HG03378 (cell line): ENCODE data around the gene SLC37A1.

ENCODE experiments used
- ATAC-seq: cut with Tn5 transposase; IDR thresholded peaks from one replicate; pipeline ENCODE4 v1.9.1; 2021; ENCODE audit warnings: mild to moderate bottlenecking, moderate library complexity; ENCODE audit not compliant: unreplicated experiment

SLC37A1 gene

GRCh38 chr21:42525676-42526378 lies 12.2 kb downstream of the SLC37A1 start:
- no peak for ATAC-seq

GRCh38 chr21:42526379-42526727 lies 12.7 kb downstream of the SLC37A1 start:
- ATAC-seq, result no peak

- ATAC-seq, result no peak
These were observed 13.5 kb downstream of the SLC37A1 start for GRCh38 chr21:42527127-42527488.

- ATAC-seq, result peak; percentile 31
These were observed 14.0 kb downstream of the SLC37A1 start for GRCh38 chr21:42527489-42528158.

- no peak for ATAC-seq
These were observed 16.5 kb downstream of the SLC37A1 start for GRCh38 chr21:42530167-42530518.

GRCh38 chr21:42531771-42532170 lies 18.1 kb downstream of the SLC37A1 start:
- ATAC-seq, result no peak

GRCh38 chr21:42532466-42533181 lies 19.0 kb downstream of the SLC37A1 start:
- no peak for ATAC-seq

- ATAC-seq, result no peak
These were observed 19.8 kb downstream of the SLC37A1 start for GRCh38 chr21:42533306-42533962.

GRCh38 chr21:42533963-42534355 lies 20.3 kb downstream of the SLC37A1 start:
- ATAC-seq, result no peak

- no peak for ATAC-seq
These were observed 21.0 kb downstream of the SLC37A1 start for GRCh38 chr21:42534421-42535378.

GRCh38 chr21:42535602-42536171 lies 22.0 kb downstream of the SLC37A1 start:
- ATAC-seq, result peak; percentile 68

- ATAC-seq, result no peak
These were observed 22.9 kb downstream of the SLC37A1 start for GRCh38 chr21:42536601-42537000.

GRCh38 chr21:42537106-42537742 lies 23.6 kb downstream of the SLC37A1 start:
- ATAC-seq, result no peak

- no peak for ATAC-seq
These were observed 25.0 kb downstream of the SLC37A1 start for GRCh38 chr21:42538479-42539275.

GRCh38 chr21:42539342-42539741 lies 25.7 kb downstream of the SLC37A1 start:
- ATAC-seq, result no peak

GRCh38 chr21:42539931-42540343 lies 26.3 kb downstream of the SLC37A1 start:
- no peak for ATAC-seq

- ATAC-seq, result no peak
These were observed 26.7 kb downstream of the SLC37A1 start for GRCh38 chr21:42540396-42540795.

- ATAC-seq, result no peak
These were observed 27.5 kb downstream of the SLC37A1 start for GRCh38 chr21:42541174-42541573.

- ATAC-seq, result no peak
These were observed 28.0 kb downstream of the SLC37A1 start for GRCh38 chr21:42541618-42542017.
